ENCODE results near the gene TFCP2.
"Not testable (repeated sequence)": the region's sequence is repeated elsewhere in the genome, so short reads cannot be mapped to it uniquely, and the experiment has no call there.

TFCP2 gene

GRCh38 chr12:51172515-51173431, at the start of gene TFCP2:
TSS of gene TFCP2 (minus strand) at chr12:51173135. CDS start at chr12:51172422, 713 bp downstream.
- DNase-seq, result peak; percentile 96

- peak; percentile 37 for DNase-seq
These were observed 49.5 kb upstream of the TFCP2 start for GRCh38 chr12:51222461-51222860.

GRCh38 chr12:51219857-51220256, 46.9 kb upstream of the TFCP2 start:
- DNase-seq, result not testable (repeated sequence)

- peak; percentile 21 for DNase-seq
These were observed 46.4 kb upstream of the TFCP2 start for GRCh38 chr12:51219322-51219721.

- DNase-seq, result peak; percentile 48
These were observed 45.7 kb upstream of the TFCP2 start for GRCh38 chr12:51218607-51219161.

- peak; percentile 82 for DNase-seq
These were observed 45.2 kb upstream of the TFCP2 start, which contains the start of gene POU6F1 for GRCh38 chr12:51217968-51218606. TSS of gene POU6F1 (minus strand) at chr12:51218062. CDS start at chr12:51206836, 11,226 bp downstream.

GRCh38 chr12:51217133-51217967, 44.4 kb upstream of the TFCP2 start:
- peak; percentile 49 for DNase-seq

GRCh38 chr12:51216642-51217041, 43.7 kb upstream of the TFCP2 start:
- DNase-seq, result no peak

GRCh38 chr12:51214895-51215294, 42.0 kb upstream of the TFCP2 start:
- DNase-seq, result no peak

- no peak for DNase-seq
These were observed 37.9 kb upstream of the TFCP2 start for GRCh38 chr12:51210690-51211395.

GRCh38 chr12:51209259-51209658, 36.3 kb upstream of the TFCP2 start:
- no peak for DNase-seq

GRCh38 chr12:51208016-51208660, 35.2 kb upstream of the TFCP2 start:
- no peak for DNase-seq

- no peak for DNase-seq
These were observed 32.4 kb upstream of the TFCP2 start for GRCh38 chr12:51205350-51205749.

GRCh38 chr12:51202718-51203117, 29.8 kb upstream of the TFCP2 start:
- no peak for DNase-seq

- no peak for DNase-seq
These were observed 27.9 kb upstream of the TFCP2 start for GRCh38 chr12:51200806-51201205.

- no peak for DNase-seq
These were observed 27.2 kb upstream of the TFCP2 start for GRCh38 chr12:51200156-51200555.

GRCh38 chr12:51199366-51199945, 26.5 kb upstream of the TFCP2 start:
- no peak for DNase-seq

- no peak for DNase-seq
These were observed 25.8 kb upstream of the TFCP2 start for GRCh38 chr12:51198568-51199365.

GRCh38 chr12:51197736-51198567, 25.0 kb upstream of the TFCP2 start:
- DNase-seq, result no peak

All from hematopoietic multipotent progenitor cell treated with erythropoietin and hydrocortisone succinate and interleukin-3 and kit ligand, for 8 days (in vitro differentiated cells).